Hepatocyte (in vitro differentiated cells): Measurements from ENCODE around the gene ROCK1. TPM values are rescaled to one million over a fixed set of nuclear protein-coding genes. Genes with fewer than 3 reads are reported as not detected.

Experiments used
- DNase-seq: peaks from one replicate; pipeline ENCODE4 v3.0.0-alpha.2; 2016; ENCODE audit warnings: low spot score
- H2AFZ ChIP-seq: fragments of 200-600 bp; sonication (generic); 2 replicates; pipeline ENCODE4 v1.6.0; 2016; ENCODE audit warnings: antibody characterized with exemption, mild to moderate bottlenecking
- H3K27ac ChIP-seq: fragments of 200-600 bp; sonication (generic); 2 replicates; pipeline ENCODE4 v1.5.1; 2016; ENCODE audit warnings: mild to moderate bottlenecking
- H3K27me3 ChIP-seq: fragments of 200-600 bp; sonication (generic); 2 replicates; pipeline ENCODE4 v1.6.1; 2016
- H3K36me3 ChIP-seq: fragments of 200-600 bp; sonication (generic); replicated peaks from 2 replicates; pipeline ENCODE4 v1.5.1; 2016; ENCODE audit warnings: low read depth; ENCODE audit not compliant: insufficient read depth
- H3K4me1 ChIP-seq: fragments of 200-600 bp; sonication (generic); 2 replicates; pipeline ENCODE4 v1.5.1; 2016; ENCODE audit warnings: mild to moderate bottlenecking, moderate library complexity; ENCODE audit not compliant: insufficient read depth
- H3K4me2 ChIP-seq: fragments of 200-600 bp; sonication (generic); 2 replicates; pipeline ENCODE4 v1.6.0; 2016
- H3K4me3 ChIP-seq: fragments of 200-600 bp; sonication (generic); 2 replicates; pipeline ENCODE4 v1.5.1; 2016; ENCODE audit warnings: mild to moderate bottlenecking
- H3K79me2 ChIP-seq: fragments of 200-600 bp; sonication (generic); 2 replicates; pipeline ENCODE4 v1.6.0; 2017; ENCODE audit warnings: mild to moderate bottlenecking
- H3K9me2 ChIP-seq: fragments of 200-600 bp; sonication (generic); replicated peaks from 2 replicates; pipeline ENCODE4 v1.6.0; 2017; ENCODE audit warnings: mild to moderate bottlenecking; ENCODE audit not compliant: insufficient read depth
- H3K9me3 ChIP-seq: fragments of 200-600 bp; sonication (generic); 2 replicates; pipeline ENCODE4 v1.5.1; 2016; ENCODE audit warnings: low read depth, mild to moderate bottlenecking
- H4K20me1 ChIP-seq: fragments of 200-600 bp; sonication (generic); 2 replicates; pipeline ENCODE4 v1.6.0; 2016; ENCODE audit warnings: mild to moderate bottlenecking; ENCODE audit not compliant: insufficient read depth, poor library complexity, severe bottlenecking
- EZH2 ChIP-seq: fragments of 200-600 bp; sonication (generic); IDR thresholded peaks from 2 replicates; pipeline ENCODE4 v1.6.1; 2016; ENCODE audit warnings: antibody characterized with exemption, mild to moderate bottlenecking, borderline replicate concordance
- EZH2phosphoT487 ChIP-seq: fragments of 200-600 bp; sonication (generic); IDR thresholded peaks from one replicate; pipeline ENCODE4 v1.6.1; 2018; ENCODE audit warnings: antibody characterized with exemption, mild to moderate bottlenecking, low read depth, moderate library complexity; ENCODE audit not compliant: unreplicated experiment, severe bottlenecking
- WGBS: methylation state at CpG from one replicate; pipeline ENCODE4 v1.1.6; 2016; ENCODE audit warnings: low lambda C conversion rate; ENCODE audit errors: missing lambda C conversion rate; 5-methylcytosine and 5-hydroxymethylcytosine counted together
- polyA plus RNA-seq: library from polyadenylated mRNA; unstranded; fragments of >200 nt; fragmentation: Nextera tagmentation; extraction: Ambion mirVana; gene quantifications from 2 replicates; pipeline ENCODE4 v1.2.1, GENCODE V29; 2016
- total RNA-seq: library from RNA; depleted of rRNA; stranded (reverse); fragments of >200 nt; gene quantifications from 2 replicates; pipeline ENCODE4 v1.2.3, GENCODE V29; 2014
- TF ChIP-seq, protein P1 (sequence below): fragments of 200-600 bp; sonication (generic); IDR thresholded peaks from 2 replicates; pipeline ENCODE4 v1.5.1; 2016; ENCODE audit warnings: antibody characterized with exemption, mild to moderate bottlenecking; ENCODE audit not compliant: poor library complexity

Gene ROCK1
- total and polyA plus RNA-seq, 2 experiments from 2014 or later = 22.5 to 41.7 TPM

DNA sequence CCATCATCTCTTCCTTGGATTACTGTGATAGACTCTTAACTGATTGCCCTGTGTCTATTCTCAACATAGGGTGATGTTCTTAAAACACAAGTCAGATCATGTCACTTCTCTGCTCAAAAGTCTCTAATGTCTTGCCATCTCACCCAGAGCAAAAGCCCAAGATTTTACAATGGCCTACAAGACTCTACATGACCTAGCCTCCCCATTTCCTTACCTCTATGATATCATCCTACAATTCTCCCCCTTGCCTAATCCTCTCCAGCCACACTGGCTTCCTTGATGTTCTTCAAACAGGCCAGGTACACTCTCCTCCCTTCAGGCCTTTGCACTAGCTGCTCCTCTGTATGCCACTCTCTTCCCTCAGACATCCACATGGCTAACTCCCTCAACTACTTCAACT lies 55.1 kb downstream of the ROCK1 start:
- Histone ChIP-seq H3K36me3 (peaks cover 3% of the 10 kb centered on the region), H3K27ac (no peak overlapping the region), H3K4me1 (no peaks in the 10 kb centered on the region), H4K20me1 (peaks cover 5% of the 10 kb centered on the region), H3K4me2 (no peak overlapping the region), H2AFZ (no peak overlapping the region), H3K4me3 (no peak overlapping the region), H3K9me2 (no peaks in the 10 kb centered on the region), H3K9me3 (no peaks in the 10 kb centered on the region), H3K79me2 (peaks cover 72% of the 10 kb centered on the region), H3K27me3 (no peaks in the 10 kb centered on the region)
- TF ChIP-seq EZH2 = no peak
- TF ChIP-seq EZH2phosphoT487 = no peak
- TF ChIP-seq, protein P1, sequence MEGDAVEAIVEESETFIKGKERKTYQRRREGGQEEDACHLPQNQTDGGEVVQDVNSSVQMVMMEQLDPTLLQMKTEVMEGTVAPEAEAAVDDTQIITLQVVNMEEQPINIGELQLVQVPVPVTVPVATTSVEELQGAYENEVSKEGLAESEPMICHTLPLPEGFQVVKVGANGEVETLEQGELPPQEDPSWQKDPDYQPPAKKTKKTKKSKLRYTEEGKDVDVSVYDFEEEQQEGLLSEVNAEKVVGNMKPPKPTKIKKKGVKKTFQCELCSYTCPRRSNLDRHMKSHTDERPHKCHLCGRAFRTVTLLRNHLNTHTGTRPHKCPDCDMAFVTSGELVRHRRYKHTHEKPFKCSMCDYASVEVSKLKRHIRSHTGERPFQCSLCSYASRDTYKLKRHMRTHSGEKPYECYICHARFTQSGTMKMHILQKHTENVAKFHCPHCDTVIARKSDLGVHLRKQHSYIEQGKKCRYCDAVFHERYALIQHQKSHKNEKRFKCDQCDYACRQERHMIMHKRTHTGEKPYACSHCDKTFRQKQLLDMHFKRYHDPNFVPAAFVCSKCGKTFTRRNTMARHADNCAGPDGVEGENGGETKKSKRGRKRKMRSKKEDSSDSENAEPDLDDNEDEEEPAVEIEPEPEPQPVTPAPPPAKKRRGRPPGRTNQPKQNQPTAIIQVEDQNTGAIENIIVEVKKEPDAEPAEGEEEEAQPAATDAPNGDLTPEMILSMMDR = no peak
- no peak for DNase-seq

DNA sequence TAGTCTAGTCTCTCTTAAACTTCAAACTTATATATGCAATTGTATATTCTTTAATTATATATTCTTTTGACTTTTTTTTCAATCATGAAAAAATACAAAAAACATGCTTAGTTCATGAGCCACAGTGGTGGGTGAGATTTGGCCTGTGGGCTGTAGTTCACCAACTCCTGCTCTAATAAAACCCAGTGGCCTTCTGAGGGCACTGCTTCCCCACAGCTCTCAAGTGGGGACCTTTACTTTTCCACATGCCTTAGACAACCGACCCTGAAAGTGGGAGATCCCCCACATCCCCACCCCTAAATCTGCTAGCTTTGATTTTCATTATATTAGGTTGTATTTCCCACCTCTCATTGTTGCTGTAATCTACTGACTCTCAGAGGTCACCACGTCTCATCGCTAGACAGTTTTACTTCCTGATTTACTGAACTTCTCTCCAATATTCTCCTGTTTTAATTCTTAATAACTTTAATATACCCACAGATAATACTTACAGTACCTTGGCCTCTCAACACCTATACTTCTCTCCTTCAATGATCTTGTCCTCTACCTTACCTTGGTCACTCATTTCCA lies 57.3 kb downstream of the ROCK1 start:
- no peaks in the 10 kb centered on the region for H3K4me1 ChIP-seq
- H4K20me1 ChIP-seq = peaks cover 5% of the 10 kb centered on the region
- no peaks in the 10 kb centered on the region for H3K27me3 ChIP-seq
- no peak overlapping the region for H3K27ac ChIP-seq
- 87% methylated on average over 3 of the region's 3 CpGs for WGBS
- no peak overlapping the region for H3K4me3 ChIP-seq
- no peaks in the 10 kb centered on the region for H3K9me2 ChIP-seq
- TF ChIP-seq, protein P1 = no peak
- TF ChIP-seq EZH2 = no peak
- TF ChIP-seq EZH2phosphoT487 = no peak
- no peaks in the 10 kb centered on the region for H3K9me3 ChIP-seq
- H3K79me2 ChIP-seq = peaks cover 70% of the 10 kb centered on the region
- H2AFZ ChIP-seq = no peak overlapping the region
- DNase-seq = no peak
- no peaks in the 10 kb centered on the region for H3K36me3 ChIP-seq
- H3K4me2 ChIP-seq = no peak overlapping the region

DNA sequence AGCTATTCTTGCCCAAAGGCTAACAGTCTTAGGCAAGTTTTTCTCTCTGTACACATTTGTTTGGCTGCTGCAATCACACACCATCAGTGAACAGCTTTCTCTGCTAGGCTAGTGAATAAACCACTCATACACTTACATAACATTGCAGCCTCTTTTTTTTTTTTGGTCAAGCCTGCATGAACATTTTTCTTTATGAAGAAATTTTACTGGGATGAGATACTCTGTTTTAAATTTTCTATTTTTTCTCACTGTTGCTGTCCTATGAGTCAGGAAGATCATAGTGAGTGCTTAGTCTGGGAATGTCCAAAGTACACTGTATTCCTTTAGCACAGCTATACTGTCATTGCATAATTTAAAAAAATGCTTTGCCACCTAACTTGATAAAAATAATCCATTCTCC lies 58.5 kb downstream of the ROCK1 start:
- peak; percentile 39 for DNase-seq
- Histone ChIP-seq H4K20me1 (peaks cover 5% of the 10 kb centered on the region), H3K9me3 (no peaks in the 10 kb centered on the region), H3K9me2 (no peaks in the 10 kb centered on the region), H3K4me1 (no peaks in the 10 kb centered on the region), H3K36me3 (no peaks in the 10 kb centered on the region), H3K27ac (no peak overlapping the region), H3K4me2 (no peak overlapping the region), H3K4me3 (no peak overlapping the region), H3K79me2 (peaks cover 65% of the 10 kb centered on the region), H3K27me3 (no peaks in the 10 kb centered on the region), H2AFZ (no peak overlapping the region)
- TF ChIP-seq, protein P1 = no peak
- TF ChIP-seq EZH2 (no peak), EZH2phosphoT487 (no peak)

DNA sequence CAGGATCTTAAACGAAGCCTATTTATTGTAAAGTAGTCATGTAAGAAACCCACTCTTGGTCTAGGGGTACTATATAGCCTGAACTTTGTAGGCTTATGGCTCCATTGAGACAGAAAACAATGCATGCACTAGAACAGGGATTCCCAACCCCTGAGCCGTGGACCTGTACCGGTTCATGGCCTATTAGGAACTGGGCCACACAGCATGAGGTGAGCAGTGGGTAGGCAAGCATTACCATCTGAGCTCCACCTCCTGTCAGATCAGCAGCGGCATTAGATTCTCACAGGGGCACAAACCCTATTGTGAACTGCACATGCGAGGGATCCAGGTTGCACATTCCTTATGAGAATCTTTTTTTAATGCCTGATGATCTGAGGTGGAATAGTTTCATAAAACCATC lies 59.2 kb downstream of the ROCK1 start:
- Histone ChIP-seq H4K20me1 (peaks cover 5% of the 10 kb centered on the region), H3K4me3 (no peak overlapping the region), H3K9me3 (no peaks in the 10 kb centered on the region), H3K27me3 (no peaks in the 10 kb centered on the region), H3K4me1 (no peaks in the 10 kb centered on the region), H3K9me2 (no peaks in the 10 kb centered on the region), H3K79me2 (peaks cover 60% of the 10 kb centered on the region), H3K36me3 (no peaks in the 10 kb centered on the region), H3K27ac (no peak overlapping the region), H3K4me2 (no peak overlapping the region), H2AFZ (no peak overlapping the region)
- 93% methylated on average over 5 of the region's 5 CpGs for WGBS
- TF ChIP-seq, protein P1 = no peak
- no peak for TF ChIP-seq EZH2phosphoT487
- TF ChIP-seq EZH2 = no peak
- DNase-seq = no peak
